ENCODE results near the gene DENND1B.
"Not testable (repeated sequence)": the region's sequence is repeated elsewhere in the genome, so short reads cannot be mapped to it uniquely, and the experiment has no call there.

Gene DENND1B

DNA sequence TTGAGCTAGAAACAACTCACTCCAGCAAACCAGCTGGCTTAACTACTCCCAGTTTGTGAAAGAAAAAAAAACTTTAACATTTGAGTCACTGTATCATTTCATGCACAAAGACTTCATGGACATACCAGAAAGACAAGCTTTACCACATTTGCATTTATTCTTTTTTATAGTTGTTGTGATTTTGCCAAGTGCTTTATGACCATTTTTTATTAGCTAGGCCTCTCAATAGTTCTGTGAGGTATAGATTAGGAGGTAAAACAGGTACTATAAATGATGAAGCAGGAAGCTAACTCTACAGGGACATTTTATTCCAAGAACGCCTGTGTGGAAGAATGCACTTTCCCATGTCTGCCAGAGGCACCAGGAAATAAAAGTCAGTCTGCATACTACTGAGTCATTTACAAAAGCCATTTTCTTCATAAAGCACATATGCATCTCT lies 8.2 kb upstream of the DENND1B start:
- DNase-seq, result no peak

- no peak for DNase-seq
Observed at GRCh38 chr1:197782722-197783360, 7.6 kb upstream of the DENND1B start.

GRCh38 chr1:197781968-197782721 lies 6.9 kb upstream of the DENND1B start:
- DNase-seq, result no peak

- DNase-seq, result no peak
Observed at GRCh38 chr1:197779921-197780320, 4.6 kb upstream of the DENND1B start.

- no peak for DNase-seq
Observed at GRCh38 chr1:197778366-197778945, 3.2 kb upstream of the DENND1B start.

GRCh38 chr1:197776351-197777105 lies 1.2 kb upstream of the DENND1B start:
- no peak for DNase-seq

GRCh38 chr1:197774466-197775281 lies 606 bp downstream of the DENND1B start:
- DNase-seq, result no peak

GRCh38 chr1:197773856-197774255 lies 1.4 kb downstream of the DENND1B start:
- DNase-seq, result no peak

GRCh38 chr1:197771904-197772556 lies 3.2 kb downstream of the DENND1B start:
- no peak for DNase-seq

- no peak for DNase-seq
Observed at GRCh38 chr1:197771386-197771785, 3.9 kb downstream of the DENND1B start.

- no peak for DNase-seq
Observed at GRCh38 chr1:197770243-197770642, 5.0 kb downstream of the DENND1B start.

- DNase-seq, result no peak
Observed at GRCh38 chr1:197769287-197769686, 6.0 kb downstream of the DENND1B start.

DNA sequence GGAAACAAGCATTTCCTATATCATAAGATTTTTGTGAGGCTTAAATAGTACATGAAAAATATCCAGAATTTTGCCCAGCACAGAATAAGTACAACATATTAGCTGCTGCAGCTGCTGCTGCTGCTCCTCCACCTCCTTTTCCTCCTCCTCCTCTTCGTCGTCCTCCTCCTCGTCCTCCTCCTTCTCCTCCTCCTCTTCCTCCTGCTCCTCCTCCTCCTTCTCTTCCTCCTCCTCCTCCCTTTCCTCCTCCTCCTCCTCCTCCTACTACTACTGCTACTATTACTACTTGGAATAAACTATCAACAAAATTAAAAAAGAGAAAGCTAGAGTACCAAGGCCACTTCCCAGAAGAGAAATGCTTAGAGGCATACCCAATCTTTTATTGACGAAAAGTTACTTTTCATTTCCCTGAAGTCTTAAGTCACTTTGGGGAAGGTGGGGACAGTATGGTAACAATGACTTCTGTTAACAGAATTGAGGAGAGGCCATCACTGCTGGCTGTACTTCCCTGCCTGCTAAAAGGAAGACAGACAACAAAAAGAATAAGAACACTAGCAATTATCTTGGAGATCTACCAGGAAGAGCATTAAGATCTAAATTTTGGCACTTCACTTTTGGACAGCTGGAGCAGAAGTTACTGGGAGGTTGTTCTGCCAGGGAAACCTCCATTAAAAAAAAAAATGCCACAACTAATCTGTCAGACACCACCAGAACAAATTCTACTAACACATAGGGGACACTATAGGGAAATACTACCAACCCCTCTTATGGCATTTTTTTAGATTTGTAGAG lies 7.1 kb downstream of the DENND1B start:
- no peak for DNase-seq

DNA sequence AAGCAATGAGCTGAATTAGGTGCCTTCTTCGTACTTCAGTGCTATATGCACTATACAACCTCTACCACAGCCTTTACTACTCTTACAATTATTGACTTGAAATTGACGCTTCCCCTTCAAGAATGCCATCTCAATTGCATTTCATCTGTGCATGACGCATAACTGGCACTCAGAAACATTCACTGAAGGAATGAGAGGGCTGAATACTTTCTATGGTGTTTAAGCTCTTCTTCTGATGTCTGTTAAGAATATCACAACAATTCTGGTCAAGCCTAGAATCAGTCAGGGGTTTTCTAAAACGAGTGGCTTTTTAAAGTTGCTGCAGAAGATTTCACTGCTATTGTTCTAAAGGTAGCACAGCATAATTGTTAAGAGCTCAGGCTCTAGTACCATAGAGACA lies 11.5 kb downstream of the DENND1B start:
- DNase-seq, result no peak

DNA sequence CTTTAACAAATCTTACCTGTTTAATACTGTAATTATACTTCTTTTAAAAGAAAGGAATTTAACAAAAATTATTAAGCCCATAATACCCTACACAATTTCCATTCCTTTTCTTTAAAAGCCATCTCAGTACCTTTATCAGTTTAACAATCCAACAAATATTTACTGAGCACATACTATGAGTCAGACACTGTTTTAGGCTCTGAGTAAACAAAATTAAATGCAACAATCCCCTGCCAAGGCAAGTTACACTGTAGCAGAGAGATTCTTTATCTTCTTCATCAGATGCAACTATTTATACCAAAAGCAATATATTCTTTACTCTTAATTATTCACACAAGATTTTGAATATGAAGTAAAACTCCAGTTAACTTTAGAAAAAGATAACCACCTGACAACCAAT lies 12.0 kb downstream of the DENND1B start:
- DNase-seq, result no peak

DNA sequence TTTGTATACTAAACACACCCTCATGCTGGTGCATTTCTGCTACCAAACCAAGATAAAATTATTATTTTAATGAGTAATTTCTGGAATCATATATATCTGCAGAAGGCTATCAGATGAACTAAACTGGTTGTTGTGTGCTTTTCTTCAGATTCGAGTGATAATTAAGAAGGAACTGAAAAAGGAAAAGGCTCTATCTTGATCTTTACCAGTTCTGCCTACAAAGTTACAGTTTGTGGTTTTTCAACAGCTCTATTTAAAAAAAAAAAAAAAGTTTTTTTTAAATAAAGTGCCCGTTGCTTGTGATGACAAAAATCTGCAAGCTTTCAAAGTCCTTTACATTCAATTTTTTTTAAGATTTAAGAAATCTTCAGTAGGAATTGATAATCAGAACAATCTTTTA lies 13.6 kb downstream of the DENND1B start:
- DNase-seq, result no peak

- DNase-seq, result not testable (repeated sequence)
Observed at GRCh38 chr1:197755553-197755952, 19.7 kb downstream of the DENND1B start.

- DNase-seq, result not testable (repeated sequence)
Observed at GRCh38 chr1:197752652-197753164, 22.6 kb downstream of the DENND1B start.

GRCh38 chr1:197750366-197750765 lies 24.9 kb downstream of the DENND1B start:
- no peak for DNase-seq

- DNase-seq, result no peak
Observed at GRCh38 chr1:197745911-197746310, 29.4 kb downstream of the DENND1B start.

- DNase-seq, result no peak
Observed at GRCh38 chr1:197744979-197745378, 30.3 kb downstream of the DENND1B start.

Measured in NCI-H1436 treated with DMSO at 0.1 percent for 48 hours (cell line).